Coronary artery (tissue), 2 donors: Measurements from ENCODE around the gene CD300LD.

Source experiments
- DNase-seq: peaks from one replicate; pipeline ENCODE4 v3.0.0-alpha.2; 2017; ENCODE audit warnings: low spot score
- H3K27ac ChIP-seq, 2 donors: fragments of 200-600 bp; sonication (generic); one replicate each; pipeline ENCODE4 v1.5.1; 2016 to 2019
- H3K4me3 ChIP-seq: fragments of 200-600 bp; sonication (generic); 2 replicates; pipeline ENCODE4 v1.5.1; 2016; ENCODE audit warnings: mild to moderate bottlenecking, moderate library complexity
- TF ChIP-seq, protein P1 (sequence below): fragments of 200-600 bp; sonication (generic); IDR thresholded peaks from one replicate; pipeline ENCODE4 v1.5.1; 2019; ENCODE audit warnings: antibody characterized with exemption

CD300LD gene

GRCh38 chr17:74536890-74537289 is 55.2 kb downstream of the CD300LD start:
- Histone ChIP-seq H3K27ac (no peak overlapping the region), H3K4me3 (no peak overlapping the region)
- DNase-seq: no peak
- TF ChIP-seq, protein P1, sequence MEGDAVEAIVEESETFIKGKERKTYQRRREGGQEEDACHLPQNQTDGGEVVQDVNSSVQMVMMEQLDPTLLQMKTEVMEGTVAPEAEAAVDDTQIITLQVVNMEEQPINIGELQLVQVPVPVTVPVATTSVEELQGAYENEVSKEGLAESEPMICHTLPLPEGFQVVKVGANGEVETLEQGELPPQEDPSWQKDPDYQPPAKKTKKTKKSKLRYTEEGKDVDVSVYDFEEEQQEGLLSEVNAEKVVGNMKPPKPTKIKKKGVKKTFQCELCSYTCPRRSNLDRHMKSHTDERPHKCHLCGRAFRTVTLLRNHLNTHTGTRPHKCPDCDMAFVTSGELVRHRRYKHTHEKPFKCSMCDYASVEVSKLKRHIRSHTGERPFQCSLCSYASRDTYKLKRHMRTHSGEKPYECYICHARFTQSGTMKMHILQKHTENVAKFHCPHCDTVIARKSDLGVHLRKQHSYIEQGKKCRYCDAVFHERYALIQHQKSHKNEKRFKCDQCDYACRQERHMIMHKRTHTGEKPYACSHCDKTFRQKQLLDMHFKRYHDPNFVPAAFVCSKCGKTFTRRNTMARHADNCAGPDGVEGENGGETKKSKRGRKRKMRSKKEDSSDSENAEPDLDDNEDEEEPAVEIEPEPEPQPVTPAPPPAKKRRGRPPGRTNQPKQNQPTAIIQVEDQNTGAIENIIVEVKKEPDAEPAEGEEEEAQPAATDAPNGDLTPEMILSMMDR: no peak

DNA sequence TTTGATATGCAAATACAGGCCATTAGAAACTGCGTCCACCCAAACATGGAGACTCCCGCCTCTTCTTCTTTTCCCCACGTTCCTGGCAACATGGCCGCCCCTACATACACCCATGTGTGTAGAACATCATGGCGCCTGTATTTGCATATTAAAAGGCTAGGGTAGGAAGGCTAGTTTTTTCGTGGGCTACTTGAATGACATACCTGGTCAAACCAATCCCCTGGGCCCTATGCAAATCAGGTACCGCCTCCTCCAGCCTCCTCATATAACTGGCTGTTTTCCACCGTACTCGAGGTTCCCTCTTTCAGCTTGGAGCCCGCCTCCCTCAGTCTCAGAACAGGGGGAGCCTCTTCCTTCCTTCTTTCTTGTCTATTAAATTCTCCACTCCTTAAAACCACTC is 60.0 kb downstream of the CD300LD start:
- Histone ChIP-seq H3K4me3 (no peak overlapping the region), H3K27ac (peak overlapping the region in 1 of 2 donors; percentile 47)
- DNase-seq: peak; percentile 63
- TF ChIP-seq, protein P1: no peak

GRCh38 chr17:74531231-74531761 is 60.8 kb downstream of the CD300LD start, which contains the start of gene CD300LB:
Gene CD300LB (minus strand): TSS chr17:74531475. CDS start chr17:74531350, 125 bp downstream.
- peak; percentile 68 for DNase-seq
- TF ChIP-seq, protein P1: no peak
- peak within 1 kb of the TSS in 1 of 2 donors; percentile 8 for H3K27ac ChIP-seq
- no peak within 1 kb of the TSS for H3K4me3 ChIP-seq

GRCh38 chr17:74530831-74531150 is 61.3 kb downstream of the CD300LD start:
- H3K27ac ChIP-seq: no peak overlapping the region
- peak; percentile 33 for DNase-seq
- TF ChIP-seq, protein P1: no peak
- no peak overlapping the region for H3K4me3 ChIP-seq
